Keratinocyte (primary cell): Measurements from ENCODE around the gene MAGI1. TPM values are rescaled to one million over a fixed set of nuclear protein-coding genes. Genes with fewer than 3 reads are reported as not detected.

Experiments
- DNase-seq: peaks from one replicate; pipeline ENCODE4 v3.0.0-alpha.2; 2011; ENCODE audit warnings: low read depth, missing footprints, low spot score
- FAIRE-seq: peaks from 2 replicates; lab custom pipeline; 2011; peaks lifted over from hg19 to GRCh38; lab: Jason Lieb, UNC
- H2AFZ ChIP-seq: 2 replicates; pipeline ENCODE4 v1.6.0; 2012; ENCODE audit warnings: low read length, control low read depth, inconsistent platforms; ENCODE audit not compliant: control insufficient read depth
- H3K27ac ChIP-seq: 2 replicates; pipeline ENCODE4 v1.5.1; 2011; ENCODE audit warnings: low read length; ENCODE audit not compliant: control insufficient read depth, insufficient read depth
- H3K27me3 ChIP-seq: 3 replicates; pipeline ENCODE4 v1.6.0; 2011; ENCODE audit warnings: low read length; ENCODE audit not compliant: control insufficient read depth, insufficient read depth; ENCODE audit errors: extremely low read depth
- H3K36me3 ChIP-seq, 2 experiments: 2 replicates in 1 of 2; 3 replicates in 1 of 2; pipeline ENCODE4 v1.5.1; 2011; ENCODE audit warnings: low read length in 2 of 2, mild to moderate bottlenecking in 1 of 2; ENCODE audit not compliant: control insufficient read depth in 2 of 2, insufficient read depth in 2 of 2; ENCODE audit errors: extremely low read depth in 1 of 2
- H3K4me1 ChIP-seq: 3 replicates; pipeline ENCODE4 v1.5.1; 2011; ENCODE audit warnings: low read length; ENCODE audit not compliant: control insufficient read depth, insufficient read depth; ENCODE audit errors: extremely low read depth
- H3K4me2 ChIP-seq: 3 replicates; pipeline ENCODE4 v1.6.0; 2011; ENCODE audit warnings: low read depth, low read length; ENCODE audit not compliant: control insufficient read depth, insufficient read depth; ENCODE audit errors: extremely low read depth
- H3K4me3 ChIP-seq, 3 experiments: fragments of 200-600 bp in 1 of 3; sonication (generic) in 1 of 3; 2 replicates in 2 of 3; 3 replicates in 1 of 3; pipeline ENCODE4 v1.5.1; 2011 to 2016; ENCODE audit warnings: low read length in 3 of 3, mild to moderate bottlenecking in 3 of 3, control low read depth in 2 of 3, inconsistent platforms in 1 of 3, low read depth in 1 of 3, mixed read lengths in 1 of 3, mixed run types in 1 of 3, moderate library complexity in 1 of 3; ENCODE audit not compliant: control insufficient read depth in 2 of 3, insufficient read depth in 2 of 3; ENCODE audit errors: extremely low read depth in 1 of 3
- H3K79me2 ChIP-seq: 2 replicates; pipeline ENCODE4 v1.6.0; 2012; ENCODE audit warnings: low read length; ENCODE audit not compliant: control insufficient read depth, insufficient read depth
- H3K9ac ChIP-seq: 3 replicates; pipeline ENCODE4 v1.6.0; 2011; ENCODE audit warnings: low read length; ENCODE audit not compliant: control insufficient read depth, insufficient read depth; ENCODE audit errors: extremely low read depth
- H3K9me1 ChIP-seq: 3 replicates; pipeline ENCODE4 v1.6.0; 2011; ENCODE audit warnings: low read length; ENCODE audit not compliant: control insufficient read depth, insufficient read depth; ENCODE audit errors: extremely low read depth
- H3K9me3 ChIP-seq: 2 replicates; pipeline ENCODE4 v1.5.1; 2012; ENCODE audit warnings: low read depth, low read length; ENCODE audit not compliant: control insufficient read depth
- H4K20me1 ChIP-seq: 3 replicates; pipeline ENCODE4 v1.6.0; 2011; ENCODE audit warnings: low read length; ENCODE audit not compliant: control insufficient read depth, insufficient read depth; ENCODE audit errors: extremely low read depth
- EZH2 ChIP-seq: IDR thresholded peaks from one replicate; pipeline ENCODE4 v1.6.1; 2012; ENCODE audit warnings: inconsistent platforms, mild to moderate bottlenecking, low read length, moderate library complexity
- dilution Hi-C: fragments of 300-500 bp; cut with MboI; formaldehyde crosslinking; loops from one replicate; pipeline ENCODE4 v1.7.0; 2020; ENCODE audit warnings: low sequenced_read_pairs; ENCODE audit not compliant: extremely low pct_ligation_motif_present
- polyA plus RNA-seq, 5 experiments: library from polyadenylated mRNA; depleted of rRNA in 3 of 5; stranded (reverse) in 3 of 5; stranded (forward) in 1 of 5; unstranded in 1 of 5; fragments of >200 nt; gene quantifications; 1 replicate in 1 of 5; 2 replicates in 3 of 5; 3 replicates in 1 of 5; pipeline versions ENCODE4 v1.2.1 to v1.2.3, GENCODE V29; 2011 to 2012; ENCODE audit warnings: missing spikeins in 2 of 5, low read depth in 1 of 5, low replicate concordance in 1 of 5
- small RNA-seq, 3 experiments: library from RNA; depleted of rRNA; stranded (forward); fragments of <200 nt; gene quantifications; one replicate each; pipeline ENCODE3, GENCODE V24; 2012; ENCODE audit warnings: low read depth in 3 of 3, low replicate concordance in 1 of 3; ENCODE audit not compliant: insufficient read length in 3 of 3

The MAGI1 gene
- polyA plus RNA-seq, 1 donor (not counting 4 experiments of a cell fraction or from before 2014, with no cell fraction given), result 10.9 TPM

DNA sequence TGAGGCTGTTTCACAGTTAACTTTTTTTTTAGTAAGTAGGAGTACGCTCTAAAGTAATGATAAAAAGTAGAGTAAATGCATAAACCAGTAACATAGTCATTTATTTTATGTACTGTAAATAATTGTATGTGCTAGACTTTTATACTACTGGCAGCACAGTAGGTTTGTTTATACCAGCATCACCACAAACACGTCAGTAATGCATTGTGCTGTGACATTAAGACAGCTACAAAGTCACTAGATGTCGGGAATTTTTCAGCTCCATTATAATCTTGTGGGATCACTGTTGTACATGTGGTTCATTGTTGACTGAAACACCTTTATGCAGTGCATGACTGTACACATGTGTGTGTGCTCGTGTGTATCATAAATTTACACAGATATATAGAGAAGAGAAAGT is 732.9 kb downstream of the MAGI1 start:
- Histone ChIP-seq H3K27ac (no peak overlapping the region), H3K79me2 (no peaks in the 10 kb centered on the region), H3K4me1 (no peaks in the 10 kb centered on the region), H3K36me3 (no peaks in the 10 kb centered on the region), H2AFZ (no peak overlapping the region), H3K4me2 (no peak overlapping the region), H3K9ac (no peak overlapping the region), H4K20me1 (no peaks in the 10 kb centered on the region), H3K9me1 (no peaks in the 10 kb centered on the region), H3K27me3 (no peaks in the 10 kb centered on the region), H3K9me3 (no peaks in the 10 kb centered on the region), H3K4me3 (no peak overlapping the region)
- dilution Hi-C loops, result no loop called here
- FAIRE-seq (no peak), DNase-seq (no peak)
- TF ChIP-seq EZH2, result no peak

Small RNA genes within 50 kb of the gene (small RNA-seq; reads per million reads assigned to genes)
- 0 reads per million in 3 experiments for gene RF00019

Other genes starting within 250 kb of the MAGI1 start
- gene SLC25A26, start 182.1 kb upstream of the MAGI1 start, polyA plus RNA-seq, result 25.2 to 28.9 TPM (median 25.9 TPM) in 3 replicates